K562 (cell line): ENCODE measurements around the gene IFI27L2. TPM values are rescaled to one million over a fixed set of nuclear protein-coding genes. Genes with fewer than 3 reads are reported as not detected.
A peak's percentile ranks its signal among the peaks of the same experiment; 100 is the strongest.

Experiments used
- ATAC-seq: fragments of 200-7000 bp; cut with Tn5 transposase; 3 replicates; pipeline ENCODE4 v1.9.1; 2020; ENCODE audit warnings: moderate library complexity
- BruUV-seq: library from RNA; stranded (reverse); fragments of 400-500 nt; replicated peaks from 2 replicates; lab custom pipeline; 2021; lab: Mats Ljungman, UMichigan
- CTCF ChIA-PET: fragments of 300-600 bp; formaldehyde crosslinking; extraction: SDS; loops from one replicate; lab custom pipeline; 2021; ENCODE audit warnings: low intra/inter-chr PET ratio; lab: Yijun Ruan, JAX
- POLR2A ChIA-PET: fragments of 300-600, 350-650 bp; sonication (Branson Sonifier 250); formaldehyde crosslinking; extraction: SDS; loops from one replicate; lab custom pipeline; 2021; ENCODE audit warnings: antibody characterized with exemption, inconsistent platforms; lab: Yijun Ruan, JAX
- DNase-seq, 4 experiments: peaks; one replicate each; pipeline versions ENCODE4 v3.0.0 to v3.0.0-alpha.2; 2011 to 2018; ENCODE audit warnings: low spot score in 3 of 4, mixed read lengths in 3 of 4; ENCODE audit errors: extremely low read depth in 1 of 4
- FAIRE-seq: peaks from 2 replicates; lab custom pipeline; 2011; peaks lifted over from hg19 to GRCh38; lab: Jason Lieb, UNC
- H2AFZ ChIP-seq: 2 replicates; pipeline ENCODE4 v1.6.0; 2011; ENCODE audit warnings: low read depth, low read length, control low read depth, inconsistent platforms
- H3K27ac ChIP-seq: fragments of 200-600 bp; 3 replicates; pipeline ENCODE4 v1.8.0; 2011; ENCODE audit warnings: low read depth, mild to moderate bottlenecking, control low read depth, inconsistent platforms, low read length, moderate library complexity, mixed read lengths; ENCODE audit errors: extremely low read depth
- H3K27me3 ChIP-seq, 2 experiments: fragments of 300-600 bp in 1 of 2; 2 replicates in 1 of 2; 3 replicates in 1 of 2; pipeline versions ENCODE4 v1.6.0 to v1.8.0; 2011; ENCODE audit warnings: inconsistent platforms in 2 of 2, low read length in 2 of 2, mild to moderate bottlenecking in 1 of 2, mixed read lengths in 1 of 2, moderate library complexity in 1 of 2; ENCODE audit not compliant: control insufficient read depth in 2 of 2, insufficient read depth in 2 of 2
- H3K36me3 ChIP-seq: fragments of 300-600 bp; 3 replicates; pipeline ENCODE4 v1.8.0; 2011; ENCODE audit warnings: mild to moderate bottlenecking, low read length, inconsistent platforms; ENCODE audit not compliant: control insufficient read depth, insufficient read depth
- H3K4me1 ChIP-seq, 2 experiments: fragments of 200-600 bp in 1 of 2; replicated peaks in 1 of 2; 2 replicates in 1 of 2; 3 replicates in 1 of 2; pipeline versions ENCODE4 v1.5.1 to v1.8.0; 2011; ENCODE audit warnings: inconsistent platforms in 2 of 2, low read length in 2 of 2, mild to moderate bottlenecking in 1 of 2, mixed read lengths in 1 of 2, moderate library complexity in 1 of 2; ENCODE audit not compliant: control insufficient read depth in 2 of 2, insufficient read depth in 2 of 2
- H3K4me2 ChIP-seq: 2 replicates; pipeline ENCODE4 v1.6.1; 2011; ENCODE audit warnings: low read length, control low read depth, inconsistent platforms, mixed read lengths; ENCODE audit not compliant: insufficient read depth
- H3K4me3 ChIP-seq: fragments of 200-600 bp; sonication (generic), shearing (Covaris generic); 2 replicates; pipeline ENCODE4 v1.5.1; 2016; ENCODE audit warnings: control low read depth, inconsistent platforms
- H3K79me2 ChIP-seq: fragments of 200-600 bp; 3 replicates; pipeline ENCODE4 v1.8.0; 2011; ENCODE audit warnings: low read length, inconsistent platforms; ENCODE audit not compliant: control insufficient read depth, insufficient read depth
- H3K9ac ChIP-seq, 2 experiments: 2 replicates each; pipeline versions ENCODE4 v1.6.0 to v1.6.1; 2011; ENCODE audit warnings: low read depth in 2 of 2, low read length in 2 of 2, control low read depth in 1 of 2, inconsistent platforms in 1 of 2, mild to moderate bottlenecking in 1 of 2, mixed read lengths in 1 of 2; ENCODE audit not compliant: insufficient read depth in 1 of 2
- H3K9me1 ChIP-seq: one replicate; pipeline ENCODE4 v1.6.0; 2011; ENCODE audit warnings: inconsistent platforms, mild to moderate bottlenecking, low read length, moderate library complexity; ENCODE audit not compliant: control insufficient read depth, insufficient read depth
- H3K9me3 ChIP-seq: replicated peaks from 2 replicates; pipeline ENCODE4 v1.5.1; 2011; ENCODE audit warnings: low read depth, low read length, inconsistent platforms; ENCODE audit not compliant: control insufficient read depth, insufficient read depth
- H4K20me1 ChIP-seq: replicated peaks from 2 replicates; pipeline ENCODE4 v1.6.1; 2011; ENCODE audit warnings: low read length, inconsistent platforms, mixed read lengths; ENCODE audit not compliant: control insufficient read depth, insufficient read depth
- ADNP ChIP-seq: fragments of 200-800 bp; sonication (Bioruptor generic); IDR thresholded peaks from 2 replicates; pipeline ENCODE4 v1.6.1; 2016; ENCODE audit warnings: missing genetic modification characterization, missing compliant biosample characterization
- CTCF ChIP-seq, 3 experiments: IDR thresholded peaks in 2 of 3; conservative IDR thresholded peaks in 1 of 3; 2 replicates each; pipeline ENCODE4 v1.5.1; 2011 to 2012; ENCODE audit warnings: low read length in 3 of 3, mild to moderate bottlenecking in 3 of 3, control low read depth in 2 of 3, improper control_type of control experiment in 1 of 3, inconsistent platforms in 1 of 3, low read depth in 1 of 3, mixed read lengths in 1 of 3, moderate library complexity in 1 of 3; ENCODE audit not compliant: insufficient read depth in 2 of 3
- HDAC6 ChIP-seq: IDR thresholded peaks from 2 replicates; pipeline ENCODE4 v1.6.1; 2012; ENCODE audit warnings: low read depth, mild to moderate bottlenecking, control low read depth, inconsistent platforms, low read length, moderate library complexity
- NR1H2 ChIP-seq: sonication (generic); formaldehyde crosslinking; IDR thresholded peaks from 2 replicates; pipeline ENCODE4 v1.4.0; 2020; ENCODE audit warnings: mild to moderate bottlenecking, missing genetic modification reagents
- RAD21 ChIP-seq, 2 experiments: fragments of 250-450 bp in 1 of 2; fragments of 450-650 bp in 1 of 2; sonication (Bioruptor Pico) in 1 of 2; formaldehyde crosslinking in 1 of 2; IDR thresholded peaks in 1 of 2; conservative IDR thresholded peaks in 1 of 2; 2 replicates each; pipeline versions ENCODE4 v1.4.0 to v1.8.0; 2020 to 2022; ENCODE audit warnings: mild to moderate bottlenecking in 2 of 2, moderate library complexity in 1 of 2
- SIN3B ChIP-seq: fragments of 450-650 bp; IDR thresholded peaks from 2 replicates; pipeline ENCODE4 v1.6.1; 2017; ENCODE audit warnings: low read depth, mild to moderate bottlenecking, moderate library complexity
- XRCC5 ChIP-seq: fragments of 200-400 bp; formaldehyde crosslinking; IDR thresholded peaks from 2 replicates; pipeline ENCODE4 v1.6.1; 2017; ENCODE audit warnings: low read depth, mild to moderate bottlenecking, low read length
- ZNF197 ChIP-seq: fragments of 200-800 bp; sonication (Bioruptor generic); IDR thresholded peaks from 2 replicates; pipeline ENCODE4 v1.6.1; 2016; ENCODE audit warnings: low read depth, missing genetic modification characterization, missing compliant biosample characterization
- ZNF224 ChIP-seq: sonication (generic); formaldehyde crosslinking; IDR thresholded peaks from 2 replicates; pipeline ENCODE4 v1.8.0; 2022; ENCODE audit warnings: mild to moderate bottlenecking, missing genetic modification reagents
- WGBS: fragments of 100-300 bp; shearing (Covaris generic); methylation state at CpG from one replicate; pipeline ENCODE4 v1.1.6; 2016; ENCODE audit warnings: low coverage, mixed read lengths; ENCODE audit not compliant: insufficient coverage; ENCODE audit errors: missing lambda C conversion rate; 5-methylcytosine and 5-hydroxymethylcytosine counted together
- in situ Hi-C: fragments of 300-500 bp; cut with MboI; formaldehyde crosslinking; loops from 4 replicates; pipeline ENCODE4 v1.15.0; 2018; ENCODE audit warnings: inconsistent platforms, mixed read lengths
- intact Hi-C: fragments of 100-400 bp; cut with micrococcal nuclease; formaldehyde crosslinking; loops from 2 replicates; pipeline ENCODE4 v1.14.2; 2022
- polyA plus RNA-seq, 8 experiments: library from polyadenylated mRNA; depleted of rRNA in 4 of 8; stranded (reverse) in 5 of 8; unstranded in 3 of 8; fragments of >200 nt; fragmentation: Nextera tagmentation in 2 of 8; fragmentation: Illumina TruSeq in 1 of 8; extraction: Ambion mirVana in 2 of 8; extraction: Trizol in 1 of 8; gene quantifications; 2 replicates each; pipeline versions ENCODE4 v1.2.1 to v1.2.3, GENCODE V29; 2011 to 2014; ENCODE audit warnings: inconsistent platforms in 1 of 8, missing spikeins in 1 of 8
- total RNA-seq, 7 experiments: library from RNA; depleted of rRNA in 6 of 7; stranded (reverse); fragments of >200 nt in 6 of 7; fragmentation: Illumina TruSeq in 2 of 7; extraction: Trizol in 2 of 7; gene quantifications; 2 replicates each; pipeline versions ENCODE4 v1.2.1 to v1.2.3, GENCODE V29; 2011 to 2021; ENCODE audit warnings: low replicate concordance in 1 of 7
- TF ChIP-seq, protein P1 (sequence below), 3 experiments: fragments of 200-800 bp in 1 of 3; fragments of 250-450 bp in 1 of 3; fragments of 450-650 bp in 1 of 3; sonication (Bioruptor Pico) in 1 of 3; sonication (Bioruptor generic) in 1 of 3; formaldehyde crosslinking in 1 of 3; IDR thresholded peaks; 2 replicates each; pipeline versions ENCODE4 v1.6.1 to v1.8.0; 2016 to 2022; ENCODE audit warnings: mild to moderate bottlenecking in 2 of 3, missing genetic modification characterization in 2 of 3, missing compliant biosample characterization in 1 of 3, moderate library complexity in 1 of 3
- TF ChIP-seq, protein P2 (sequence below): fragments of 250-450 bp; sonication (Bioruptor Pico); IDR thresholded peaks from 2 replicates; pipeline ENCODE4 v1.8.0; 2022; ENCODE audit warnings: moderate library complexity, mild to moderate bottlenecking, inconsistent platforms

Gene IFI27L2
- total and polyA plus RNA-seq, 9 of the 15 experiments (the other 6 are each of a cell fraction or from before 2014, with no cell fraction given): 1.0 to 9.3 (median 4.1) TPM

GRCh38 chr14:94143711-94144110, 14.3 kb upstream of the IFI27L2 start (continued):
- TF ChIP-seq ZNF197 (CRISPR knock-in tag): no peak
- no peak for TF ChIP-seq SIN3B
- no peak for TF ChIP-seq HDAC6
- no peak for TF ChIP-seq ADNP
- no peak for TF ChIP-seq ZNF224 (CRISPR knock-in tag)

DNA sequence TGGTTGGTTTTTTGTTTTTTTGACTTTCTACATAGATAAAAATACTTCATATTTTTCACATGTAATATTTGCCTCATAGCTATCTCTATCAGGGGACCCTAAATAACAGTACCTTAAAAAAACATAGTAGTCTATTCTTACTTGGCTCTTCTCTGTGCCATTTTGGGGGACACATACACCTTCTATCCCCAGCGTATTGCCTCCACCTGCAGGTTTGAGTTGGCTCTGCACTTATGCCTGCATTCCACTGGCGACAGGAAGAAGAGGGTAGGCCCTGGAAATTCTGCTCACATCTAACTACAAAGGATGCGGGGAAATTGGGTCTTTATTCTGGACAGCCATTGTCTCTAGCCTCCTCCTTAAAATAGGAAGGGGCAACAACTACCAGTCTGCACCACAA, 13.8 kb upstream of the IFI27L2 start:
- peaks cover 0 to 14% of the 10 kb centered on the region in 2 experiments; a peak in 2 of 5 replicates for H3K27me3 ChIP-seq
- in situ Hi-C loops: no loop called here
- H3K4me1 ChIP-seq: no peaks in the 10 kb centered on the region
- no TSS peak for BruUV-seq
- peak; percentile 15 for FAIRE-seq
- DNase-seq: peak in 2 of 4 experiments; percentile 17 to 19
- H3K36me3 ChIP-seq: no peaks in the 10 kb centered on the region
- TF ChIP-seq CTCF (IDR thresholded peaks at IDR 0.05 in 2 of 3, conservative IDR thresholded peaks at IDR 0.05 in 1 of 3; ENCODE audit: insufficient read depth in 2 of 3, low read depth in 1 of 3, low read length in 3 of 3) (peak; percentile 43 to 45 (median 43); a peak in 5 of 6 replicates), XRCC5 (no peak), RAD21 (CRISPR knock-in tag; conservative IDR thresholded peaks at IDR 0.05 in 1 of 2, IDR thresholded peaks at IDR 0.05 in 1 of 2) (peak in 1 of 2 experiments; percentile 40; a peak in 2 of 4 replicates), NR1H2 (CRISPR knock-in tag) (no peak)
- TF ChIP-seq, protein P1, sequence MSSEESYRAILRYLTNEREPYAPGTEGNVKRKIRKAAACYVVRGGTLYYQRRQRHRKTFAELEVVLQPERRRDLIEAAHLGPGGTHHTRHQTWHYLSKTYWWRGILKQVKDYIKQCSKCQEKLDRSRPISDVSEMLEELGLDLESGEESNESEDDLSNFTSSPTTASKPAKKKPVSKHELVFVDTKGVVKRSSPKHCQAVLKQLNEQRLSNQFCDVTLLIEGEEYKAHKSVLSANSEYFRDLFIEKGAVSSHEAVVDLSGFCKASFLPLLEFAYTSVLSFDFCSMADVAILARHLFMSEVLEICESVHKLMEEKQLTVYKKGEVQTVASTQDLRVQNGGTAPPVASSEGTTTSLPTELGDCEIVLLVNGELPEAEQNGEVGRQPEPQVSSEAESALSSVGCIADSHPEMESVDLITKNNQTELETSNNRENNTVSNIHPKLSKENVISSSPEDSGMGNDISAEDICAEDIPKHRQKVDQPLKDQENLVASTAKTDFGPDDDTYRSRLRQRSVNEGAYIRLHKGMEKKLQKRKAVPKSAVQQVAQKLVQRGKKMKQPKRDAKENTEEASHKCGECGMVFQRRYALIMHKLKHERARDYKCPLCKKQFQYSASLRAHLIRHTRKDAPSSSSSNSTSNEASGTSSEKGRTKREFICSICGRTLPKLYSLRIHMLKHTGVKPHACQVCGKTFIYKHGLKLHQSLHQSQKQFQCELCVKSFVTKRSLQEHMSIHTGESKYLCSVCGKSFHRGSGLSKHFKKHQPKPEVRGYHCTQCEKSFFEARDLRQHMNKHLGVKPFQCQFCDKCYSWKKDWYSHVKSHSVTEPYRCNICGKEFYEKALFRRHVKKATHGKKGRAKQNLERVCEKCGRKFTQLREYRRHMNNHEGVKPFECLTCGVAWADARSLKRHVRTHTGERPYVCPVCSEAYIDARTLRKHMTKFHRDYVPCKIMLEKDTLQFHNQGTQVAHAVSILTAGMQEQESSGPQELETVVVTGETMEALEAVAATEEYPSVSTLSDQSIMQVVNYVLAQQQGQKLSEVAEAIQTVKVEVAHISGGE (CRISPR knock-in tag; IDR thresholded peaks at IDR 0.05): no peak
- TF ChIP-seq, protein P2, sequence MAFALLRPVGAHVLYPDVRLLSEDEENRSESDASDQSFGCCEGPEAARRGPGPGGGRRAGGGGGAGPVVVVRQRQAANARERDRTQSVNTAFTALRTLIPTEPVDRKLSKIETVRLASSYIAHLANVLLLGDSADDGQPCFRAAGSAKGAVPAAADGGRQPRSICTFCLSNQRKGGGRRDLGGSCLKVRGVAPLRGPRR (CRISPR knock-in tag): no peak
- H2AFZ ChIP-seq: no peak overlapping the region
- no peak overlapping the region for H3K4me3 ChIP-seq
- no peaks in the 10 kb centered on the region for H3K9me3 ChIP-seq
- 21% methylated on average over 3 of the region's 3 CpGs for WGBS
- no peak overlapping the region for H3K9ac ChIP-seq
- ATAC-seq: peak; percentile 87
- no peak overlapping the region for H3K27ac ChIP-seq
- H3K4me2 ChIP-seq: no peak overlapping the region
- H3K9me1 ChIP-seq: no peaks in the 10 kb centered on the region
- H4K20me1 ChIP-seq: no peaks in the 10 kb centered on the region
- H3K79me2 ChIP-seq: no peaks in the 10 kb centered on the region
- ChIA-PET CTCF (interaction anchor here (1.3 kb wide), 1 partner anchor 203 kb away, joined by 3 read pairs; no protein-coding TSS in a partner anchor), POLR2A (interaction anchor here (0.6 kb wide), 2 partner anchors 11 to 407 kb away, joined by 3 to 4 read pairs; no protein-coding TSS in a partner anchor)
- intact Hi-C loops: no loop called here
